DOHH2 (cell line): ENCODE data around the gene ITGBL1.

Experiments used
- H3F3A ChIP-seq: fragments of 200-600 bp; sonication (generic), shearing (Covaris generic); 2 replicates; pipeline ENCODE4 v1.6.0; 2016; ENCODE audit warnings: antibody characterized with exemption, mild to moderate bottlenecking; ENCODE audit not compliant: control insufficient read depth, insufficient read depth
- H3K27ac ChIP-seq: fragments of 200-600 bp; sonication (generic); 2 replicates; pipeline ENCODE4 v1.5.1; 2014; ENCODE audit warnings: low read depth, mild to moderate bottlenecking, low read length, moderate library complexity
- H3K27me3 ChIP-seq: fragments of 200-600 bp; sonication (generic); 2 replicates; pipeline ENCODE4 v1.6.1; 2014; ENCODE audit warnings: mild to moderate bottlenecking, low read length, mixed read lengths; ENCODE audit not compliant: control insufficient read depth
- H3K36me3 ChIP-seq: fragments of 200-600 bp; sonication (generic); 2 replicates; pipeline ENCODE4 v1.6.1; 2014; ENCODE audit warnings: mild to moderate bottlenecking, low read length, moderate library complexity, mixed read lengths; ENCODE audit not compliant: control insufficient read depth
- H3K4me1 ChIP-seq: fragments of 200-600 bp; sonication (generic); 2 replicates; pipeline ENCODE4 v1.6.1; 2014; ENCODE audit warnings: mild to moderate bottlenecking, low read length, mixed read lengths; ENCODE audit not compliant: control insufficient read depth
- H3K4me2 ChIP-seq: fragments of 200-600 bp; sonication (generic); 2 replicates; pipeline ENCODE4 v1.6.0; 2014; ENCODE audit warnings: mild to moderate bottlenecking, low read length, moderate library complexity
- H3K4me3 ChIP-seq: fragments of 200-600 bp; sonication (generic); 2 replicates; pipeline ENCODE4 v1.5.1; 2014; ENCODE audit warnings: mild to moderate bottlenecking, low read length, mixed read lengths
- H3K79me2 ChIP-seq: fragments of 200-600 bp; sonication (generic); 2 replicates; pipeline ENCODE4 v1.6.1; 2014; ENCODE audit warnings: mild to moderate bottlenecking, low read length, mixed read lengths; ENCODE audit not compliant: control insufficient read depth
- H3K9me2 ChIP-seq: fragments of 200-600 bp; sonication (generic); replicated peaks from 2 replicates; pipeline ENCODE4 v1.6.1; 2014; ENCODE audit warnings: mild to moderate bottlenecking, low read length, mixed read lengths; ENCODE audit not compliant: control insufficient read depth
- H3K9me3 ChIP-seq: fragments of 200-600 bp; sonication (generic); 2 replicates; pipeline ENCODE4 v1.6.1; 2014; ENCODE audit warnings: antibody characterized with exemption, low read length, mixed read lengths; ENCODE audit not compliant: control insufficient read depth, insufficient read depth
- H4K20me1 ChIP-seq: fragments of 200-600 bp; sonication (generic); 2 replicates; pipeline ENCODE4 v1.6.0; 2014; ENCODE audit warnings: low read depth, mild to moderate bottlenecking, antibody characterized with exemption, low read length, moderate library complexity; ENCODE audit not compliant: control insufficient read depth, insufficient read depth
- EZH2phosphoT487 ChIP-seq: fragments of 200-600 bp; sonication (generic); IDR thresholded peaks from 2 replicates; pipeline ENCODE4 v1.6.1; 2017; ENCODE audit warnings: borderline replicate concordance, mild to moderate bottlenecking, antibody characterized with exemption, low read length, moderate library complexity, mixed read lengths
- TF ChIP-seq, protein P1 (sequence below): fragments of 200-600 bp; sonication (generic); IDR thresholded peaks from one replicate; pipeline ENCODE4 v1.5.1; 2014; ENCODE audit warnings: antibody characterized with exemption, mild to moderate bottlenecking, low read depth, low read length; ENCODE audit not compliant: poor library complexity, severe bottlenecking

Gene ITGBL1

GRCh38 chr13:101451641-101452040 is 834 bp upstream of the ITGBL1 start:
- H3F3A ChIP-seq: no peaks in the 10 kb centered on the region
- H3K27ac ChIP-seq: no peak overlapping the region
- H3K9me2 ChIP-seq: no peaks in the 10 kb centered on the region
- no peaks in the 10 kb centered on the region for H3K36me3 ChIP-seq
- no peaks in the 10 kb centered on the region for H4K20me1 ChIP-seq
- no peak overlapping the region for H3K4me3 ChIP-seq
- H3K4me1 ChIP-seq: no peaks in the 10 kb centered on the region
- H3K79me2 ChIP-seq: no peaks in the 10 kb centered on the region
- H3K9me3 ChIP-seq: no peaks in the 10 kb centered on the region
- no peaks in the 10 kb centered on the region; the same call in 1 of the 2 replicates for H3K27me3 ChIP-seq
- no peak overlapping the region for H3K4me2 ChIP-seq
- TF ChIP-seq EZH2phosphoT487: no peak
- TF ChIP-seq, protein P1, sequence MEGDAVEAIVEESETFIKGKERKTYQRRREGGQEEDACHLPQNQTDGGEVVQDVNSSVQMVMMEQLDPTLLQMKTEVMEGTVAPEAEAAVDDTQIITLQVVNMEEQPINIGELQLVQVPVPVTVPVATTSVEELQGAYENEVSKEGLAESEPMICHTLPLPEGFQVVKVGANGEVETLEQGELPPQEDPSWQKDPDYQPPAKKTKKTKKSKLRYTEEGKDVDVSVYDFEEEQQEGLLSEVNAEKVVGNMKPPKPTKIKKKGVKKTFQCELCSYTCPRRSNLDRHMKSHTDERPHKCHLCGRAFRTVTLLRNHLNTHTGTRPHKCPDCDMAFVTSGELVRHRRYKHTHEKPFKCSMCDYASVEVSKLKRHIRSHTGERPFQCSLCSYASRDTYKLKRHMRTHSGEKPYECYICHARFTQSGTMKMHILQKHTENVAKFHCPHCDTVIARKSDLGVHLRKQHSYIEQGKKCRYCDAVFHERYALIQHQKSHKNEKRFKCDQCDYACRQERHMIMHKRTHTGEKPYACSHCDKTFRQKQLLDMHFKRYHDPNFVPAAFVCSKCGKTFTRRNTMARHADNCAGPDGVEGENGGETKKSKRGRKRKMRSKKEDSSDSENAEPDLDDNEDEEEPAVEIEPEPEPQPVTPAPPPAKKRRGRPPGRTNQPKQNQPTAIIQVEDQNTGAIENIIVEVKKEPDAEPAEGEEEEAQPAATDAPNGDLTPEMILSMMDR: no peak

GRCh38 chr13:101453784-101454201 is 1.3 kb downstream of the ITGBL1 start:
- H3K36me3 ChIP-seq: no peaks in the 10 kb centered on the region
- no peaks in the 10 kb centered on the region for H3K79me2 ChIP-seq
- H3K27ac ChIP-seq: no peak overlapping the region
- no peaks in the 10 kb centered on the region for H3K9me3 ChIP-seq
- no peak overlapping the region for H3K4me2 ChIP-seq
- TF ChIP-seq, protein P1: no peak
- TF ChIP-seq EZH2phosphoT487: no peak
- no peaks in the 10 kb centered on the region for H4K20me1 ChIP-seq
- no peak overlapping the region for H3K4me3 ChIP-seq
- no peaks in the 10 kb centered on the region for H3K9me2 ChIP-seq
- no peaks in the 10 kb centered on the region; the same call in 1 of the 2 replicates for H3K27me3 ChIP-seq
- H3F3A ChIP-seq: no peaks in the 10 kb centered on the region
- H3K4me1 ChIP-seq: no peaks in the 10 kb centered on the region

DNA sequence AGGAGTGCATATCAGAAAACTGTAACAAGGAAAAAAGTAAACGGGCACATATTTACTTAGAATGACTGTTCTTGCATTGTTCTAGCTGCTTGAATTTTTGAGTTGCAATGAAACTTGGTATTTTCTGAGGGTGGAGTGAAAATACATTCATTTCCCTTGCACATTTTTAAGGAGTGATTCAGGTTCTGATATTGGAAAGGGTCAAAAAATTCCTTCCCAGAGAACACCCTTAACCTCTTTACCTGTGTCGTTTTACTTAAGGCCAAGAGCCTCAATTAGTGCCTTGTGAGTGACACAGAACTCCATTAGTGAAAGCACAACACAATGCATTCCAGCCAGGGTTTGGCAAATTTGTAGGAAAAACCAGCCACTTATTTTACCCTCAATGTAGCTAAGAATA is 2.3 kb downstream of the ITGBL1 start:
- no peaks in the 10 kb centered on the region for H3K9me3 ChIP-seq
- no peak overlapping the region for H3K4me2 ChIP-seq
- no peaks in the 10 kb centered on the region; the same call in 1 of the 2 replicates for H3K27me3 ChIP-seq
- H3K79me2 ChIP-seq: no peaks in the 10 kb centered on the region
- H3K9me2 ChIP-seq: no peaks in the 10 kb centered on the region
- no peaks in the 10 kb centered on the region for H3K4me1 ChIP-seq
- H3K36me3 ChIP-seq: no peaks in the 10 kb centered on the region
- H3K27ac ChIP-seq: no peak overlapping the region
- no peak overlapping the region for H3K4me3 ChIP-seq
- no peaks in the 10 kb centered on the region for H4K20me1 ChIP-seq
- H3F3A ChIP-seq: no peaks in the 10 kb centered on the region
- TF ChIP-seq, protein P1: no peak
- no peak for TF ChIP-seq EZH2phosphoT487
